HAP-1 (cell line): ENCODE measurements around the gene B3GALT5.

ENCODE experiments used
- DNase-seq, 2 experiments: peaks; one replicate each; pipeline ENCODE4 v3.0.0-alpha.2; 2016 to 2020; ENCODE audit warnings: low spot score in 2 of 2
- H3K27me3 ChIP-seq: fragments of 250-450 bp; sonication (Bioruptor Pico); 2 replicates; pipeline ENCODE4 v1.5.1; 2020; ENCODE audit warnings: low read depth, mild to moderate bottlenecking, moderate library complexity
- H3K36me3 ChIP-seq: fragments of 250-450 bp; sonication (Bioruptor Pico); replicated peaks from 2 replicates; pipeline ENCODE4 v1.5.1; 2020; ENCODE audit warnings: mild to moderate bottlenecking
- H3K4me1 ChIP-seq: fragments of 250-450 bp; sonication (Bioruptor Pico); 2 replicates; pipeline ENCODE4 v1.5.1; 2020; ENCODE audit warnings: mild to moderate bottlenecking
- H3K4me3 ChIP-seq: fragments of 250-450 bp; sonication (Bioruptor Pico); 2 replicates; pipeline ENCODE4 v1.5.1; 2020; ENCODE audit warnings: mild to moderate bottlenecking, moderate library complexity
- H3K9me3 ChIP-seq: fragments of 250-450 bp; sonication (Bioruptor Pico); 2 replicates; pipeline ENCODE4 v1.5.1; 2020; ENCODE audit warnings: mild to moderate bottlenecking, moderate library complexity
- in situ Hi-C: fragments of 300-500 bp; cut with MboI; formaldehyde crosslinking; loops from 3 replicates; pipeline ENCODE4 v1.14.3; 2020; ENCODE audit warnings: low sequenced_read_pairs, inconsistent platforms, mixed read lengths

B3GALT5 gene

DNA sequence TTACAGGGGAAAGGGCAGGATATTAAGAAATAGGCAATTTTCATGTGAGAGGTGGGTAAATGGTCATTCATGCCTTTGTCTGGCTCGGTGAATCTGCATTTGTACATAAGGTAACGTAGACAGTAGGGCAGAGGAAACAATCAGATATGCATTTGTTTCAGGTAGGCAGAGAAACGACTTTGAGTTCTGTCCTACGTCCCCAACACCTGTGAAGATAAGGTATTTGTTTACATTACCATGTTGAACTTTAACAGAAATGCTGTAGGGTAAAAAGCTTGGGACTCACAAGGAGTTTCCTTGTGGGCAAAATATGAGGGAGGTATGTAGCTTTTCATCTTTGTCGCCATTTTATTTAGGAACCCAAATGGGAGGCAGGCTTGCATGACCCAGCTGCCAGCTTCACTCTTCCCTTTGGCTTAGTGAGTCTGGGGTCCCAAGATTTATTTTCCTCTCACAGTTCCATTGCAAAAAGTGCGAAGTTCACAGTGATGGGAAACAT lies 31.4 kb downstream of the B3GALT5 start:
- in situ Hi-C loops = no loop called here
- Histone ChIP-seq H3K4me3 (no peak overlapping the region), H3K4me1 (no peaks in the 10 kb centered on the region), H3K27me3 (no peaks in the 10 kb centered on the region), H3K9me3 (no peaks in the 10 kb centered on the region), H3K36me3 (no peaks in the 10 kb centered on the region)
- DNase-seq = no peak

DNA sequence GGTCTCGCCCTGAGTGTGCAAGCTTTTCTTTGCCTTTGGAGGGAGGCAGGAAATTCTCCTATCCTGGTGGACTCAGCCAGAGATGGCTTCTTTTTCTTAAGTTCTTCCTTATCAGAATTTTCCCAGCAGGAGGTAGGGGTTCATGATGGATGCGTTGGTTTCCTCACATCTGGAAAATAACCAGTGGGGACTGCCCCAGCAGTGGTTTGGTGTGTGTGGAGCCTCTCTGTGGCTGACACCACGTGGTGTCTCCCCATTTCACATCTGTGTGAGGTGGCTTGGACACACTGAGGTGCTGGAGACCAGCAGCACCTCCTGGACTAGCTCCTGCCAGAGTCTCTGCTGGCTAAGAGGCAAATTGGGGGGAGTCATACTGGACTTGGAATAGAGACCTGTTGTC lies 32.6 kb downstream of the B3GALT5 start:
- no peak overlapping the region for H3K4me3 ChIP-seq
- H3K36me3 ChIP-seq = no peaks in the 10 kb centered on the region
- no peaks in the 10 kb centered on the region for H3K27me3 ChIP-seq
- no peaks in the 10 kb centered on the region for H3K9me3 ChIP-seq
- H3K4me1 ChIP-seq = no peaks in the 10 kb centered on the region
- no peak for DNase-seq
- in situ Hi-C loops = no loop called here

DNA sequence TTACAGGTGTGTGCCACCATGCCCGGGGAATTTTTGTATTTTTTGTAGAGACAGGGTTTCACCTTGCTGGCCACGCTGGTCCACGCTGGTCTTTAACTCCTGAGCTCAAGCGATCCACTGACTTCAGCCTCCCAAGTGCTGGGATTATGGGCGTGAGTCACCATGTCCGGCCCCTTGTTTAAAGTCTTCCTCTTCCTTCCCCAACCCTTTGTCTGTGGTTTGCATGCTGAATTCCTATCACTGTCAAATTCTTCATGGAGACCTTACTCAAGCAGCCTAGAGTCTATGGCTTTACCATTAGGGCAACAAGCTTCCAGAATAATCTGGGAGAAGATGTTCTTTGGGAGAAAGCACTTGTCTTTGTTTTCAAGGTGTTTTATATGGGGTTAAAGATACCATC lies 34.7 kb downstream of the B3GALT5 start:
- no peaks in the 10 kb centered on the region for H3K4me1 ChIP-seq
- in situ Hi-C loops = no loop called here
- no peaks in the 10 kb centered on the region; the same call in 1 of the 2 replicates for H3K9me3 ChIP-seq
- H3K36me3 ChIP-seq = no peaks in the 10 kb centered on the region
- DNase-seq = no peak
- no peak overlapping the region for H3K4me3 ChIP-seq
- no peaks in the 10 kb centered on the region for H3K27me3 ChIP-seq

DNA sequence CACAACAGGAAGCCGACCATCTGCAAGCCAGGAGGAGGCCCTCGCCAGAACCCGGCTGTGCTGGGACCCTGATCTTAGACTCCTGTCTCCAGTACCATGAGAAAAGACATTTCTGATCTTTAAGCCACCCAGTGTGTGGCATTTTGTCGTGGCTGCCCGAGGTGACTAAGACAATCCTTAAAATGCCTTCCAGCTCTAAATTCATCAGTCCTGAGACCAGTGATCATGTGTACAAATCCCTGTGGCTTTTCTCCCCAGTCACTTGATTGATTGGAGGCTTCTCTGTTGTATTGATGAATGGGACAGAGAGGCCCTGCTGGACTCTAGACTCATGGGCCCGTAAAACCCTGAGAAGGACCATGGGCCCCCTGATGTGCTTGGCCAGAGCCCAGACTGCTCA lies 36.1 kb downstream of the B3GALT5 start:
- Histone ChIP-seq H3K9me3 (no peaks in the 10 kb centered on the region; the same call in 1 of the 2 replicates), H3K4me1 (no peaks in the 10 kb centered on the region), H3K27me3 (no peaks in the 10 kb centered on the region), H3K4me3 (no peak overlapping the region), H3K36me3 (no peaks in the 10 kb centered on the region)
- in situ Hi-C loops = no loop called here
- DNase-seq = no peak

DNA sequence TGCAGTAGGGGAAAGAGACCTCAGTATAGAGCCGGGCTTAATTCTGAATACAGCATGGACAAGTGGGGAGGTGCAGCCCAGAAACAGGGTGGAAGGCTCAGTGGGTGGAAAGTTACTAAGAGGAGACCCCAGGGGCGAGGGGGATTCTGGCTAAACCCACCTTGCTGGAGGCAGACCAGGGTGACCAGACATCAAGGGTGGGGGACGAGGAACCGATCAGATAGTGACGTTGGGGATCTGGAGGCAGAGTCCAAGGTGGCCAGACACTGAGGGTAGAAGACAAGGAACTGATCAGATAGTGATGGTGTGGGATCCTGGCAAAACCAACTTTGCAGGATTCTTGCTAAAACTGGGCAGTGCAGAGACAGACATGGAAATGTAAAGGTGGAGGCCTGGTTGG lies 36.8 kb downstream of the B3GALT5 start:
- in situ Hi-C loops = no loop called here
- Histone ChIP-seq H3K36me3 (no peaks in the 10 kb centered on the region), H3K4me3 (no peak overlapping the region), H3K9me3 (no peaks in the 10 kb centered on the region; the same call in 1 of the 2 replicates), H3K4me1 (no peaks in the 10 kb centered on the region), H3K27me3 (no peaks in the 10 kb centered on the region)
- DNase-seq = no peak

DNA sequence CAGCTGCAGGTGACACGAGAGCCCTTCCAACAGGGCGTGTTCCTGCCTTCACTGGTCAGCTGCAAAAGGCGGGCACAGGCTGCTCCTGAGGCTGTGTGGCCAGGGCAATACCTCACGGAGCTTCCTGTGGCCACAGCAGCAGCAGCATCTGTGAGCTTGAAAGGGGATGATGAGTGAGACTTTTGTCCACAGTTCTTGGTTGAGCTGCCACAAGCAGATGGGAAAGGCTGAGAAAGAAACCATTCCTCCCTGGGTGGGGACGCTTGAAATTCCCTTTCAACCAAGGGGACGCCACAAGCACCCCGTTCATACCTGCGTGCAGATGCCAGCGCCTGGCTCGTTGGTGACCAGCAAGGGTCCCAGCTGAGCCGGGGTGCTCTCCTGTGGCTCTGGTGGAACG lies 37.6 kb downstream of the B3GALT5 start:
- Histone ChIP-seq H3K4me3 (no peak overlapping the region), H3K9me3 (no peaks in the 10 kb centered on the region; the same call in 1 of the 2 replicates), H3K36me3 (no peaks in the 10 kb centered on the region), H3K4me1 (no peaks in the 10 kb centered on the region), H3K27me3 (no peaks in the 10 kb centered on the region)
- in situ Hi-C loops = no loop called here
- no peak for DNase-seq

DNA sequence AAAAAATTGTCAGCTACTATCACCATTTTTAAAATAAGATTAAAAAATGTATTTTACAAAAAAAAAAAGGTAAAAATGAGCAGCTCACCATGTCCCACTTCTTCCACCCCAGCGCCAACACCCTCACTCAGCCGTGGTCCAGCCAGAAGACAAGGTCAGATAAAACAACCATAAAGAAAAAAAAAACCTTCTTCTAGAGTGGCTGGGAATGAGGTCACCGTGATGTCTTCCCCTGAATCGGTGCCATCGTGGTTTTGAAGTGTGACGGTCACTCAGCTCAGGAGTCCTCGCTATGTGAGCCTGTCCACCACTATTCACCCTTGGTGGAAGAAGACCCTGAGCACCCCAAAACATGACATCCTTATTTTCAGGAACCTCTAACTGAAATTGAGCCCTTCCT lies 38.1 kb downstream of the B3GALT5 start:
- H3K9me3 ChIP-seq = no peaks in the 10 kb centered on the region; the same call in 1 of the 2 replicates
- in situ Hi-C loops = no loop called here
- no peak for DNase-seq

DNA sequence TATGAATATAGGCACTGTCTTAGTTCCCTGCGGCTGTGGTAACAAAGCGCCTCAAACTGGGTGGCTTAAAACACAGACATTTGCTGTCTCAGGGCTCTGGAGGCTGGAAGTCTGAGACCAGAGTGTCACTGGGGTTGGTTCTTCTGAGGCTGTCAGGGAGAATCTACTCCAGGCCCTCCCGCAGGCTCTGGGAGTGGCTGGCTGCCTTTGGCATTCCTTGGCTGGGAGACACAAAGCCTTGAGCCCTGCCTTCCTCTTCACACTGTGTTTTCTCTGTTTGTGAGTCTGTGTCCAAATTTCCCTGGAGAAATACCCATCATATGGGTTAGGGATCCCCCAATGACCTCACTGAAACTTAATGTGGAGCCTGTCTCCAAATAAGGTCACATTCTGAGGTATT lies 38.5 kb downstream of the B3GALT5 start:
- Histone ChIP-seq H3K4me1 (no peaks in the 10 kb centered on the region), H3K9me3 (no peaks in the 10 kb centered on the region; the same call in 1 of the 2 replicates), H3K4me3 (no peak overlapping the region), H3K36me3 (no peaks in the 10 kb centered on the region), H3K27me3 (no peaks in the 10 kb centered on the region)
- in situ Hi-C loops = no loop called here
- DNase-seq = no peak

More for the DNA sequence above, 38.1 kb downstream of the B3GALT5 start:
- H3K4me3 ChIP-seq = no peak overlapping the region
- H3K36me3 ChIP-seq = no peaks in the 10 kb centered on the region
- H3K27me3 ChIP-seq = no peaks in the 10 kb centered on the region
- no peaks in the 10 kb centered on the region for H3K4me1 ChIP-seq

DNA sequence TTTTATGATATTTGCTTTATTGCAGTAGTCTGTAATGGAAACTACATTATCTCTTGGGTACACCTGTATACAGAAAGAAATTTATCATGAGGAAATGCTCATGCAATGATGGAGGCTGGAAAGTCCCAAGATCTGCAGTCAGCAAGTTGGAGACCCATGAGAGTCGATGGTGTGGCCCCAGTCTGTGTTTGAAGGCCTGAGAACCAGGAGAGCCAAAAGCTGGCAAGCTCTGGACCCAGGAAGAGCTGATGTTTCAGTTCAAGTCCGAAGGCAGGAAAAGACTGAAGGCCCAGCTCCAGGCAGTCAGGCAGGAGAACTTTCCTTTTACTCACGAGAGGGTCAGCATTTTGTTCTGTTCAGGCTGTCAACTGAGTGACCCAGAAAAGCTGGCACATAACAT lies 42.2 kb downstream of the B3GALT5 start:
- H3K36me3 ChIP-seq = no peaks in the 10 kb centered on the region
- no peak for DNase-seq
- in situ Hi-C loops = no loop called here
- no peaks in the 10 kb centered on the region for H3K4me1 ChIP-seq
- no peaks in the 10 kb centered on the region; the same call in 1 of the 2 replicates for H3K9me3 ChIP-seq
- H3K4me3 ChIP-seq = no peak overlapping the region
- H3K27me3 ChIP-seq = no peaks in the 10 kb centered on the region

DNA sequence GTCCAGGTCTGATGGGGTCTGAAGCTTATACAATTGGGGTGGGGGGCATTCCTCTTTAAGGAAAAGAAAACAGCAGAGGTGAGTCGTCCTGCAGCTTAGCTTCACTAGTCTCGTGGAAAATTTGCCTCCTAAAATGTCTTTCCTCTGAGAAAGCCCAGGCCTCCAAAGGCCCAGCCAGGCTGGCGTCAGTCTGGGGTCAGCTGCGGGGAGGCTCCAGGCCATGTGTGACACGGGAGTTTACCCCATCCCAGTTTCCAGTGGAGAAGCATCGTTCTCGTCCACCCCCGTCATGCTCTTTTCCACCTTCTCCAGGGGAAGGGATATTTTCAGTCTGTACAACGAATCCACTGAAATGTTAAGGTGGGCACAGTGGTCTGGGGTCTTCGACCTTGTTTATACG lies 42.8 kb downstream of the B3GALT5 start:
- no peaks in the 10 kb centered on the region for H3K27me3 ChIP-seq
- H3K9me3 ChIP-seq = no peaks in the 10 kb centered on the region; the same call in 1 of the 2 replicates

DNA sequence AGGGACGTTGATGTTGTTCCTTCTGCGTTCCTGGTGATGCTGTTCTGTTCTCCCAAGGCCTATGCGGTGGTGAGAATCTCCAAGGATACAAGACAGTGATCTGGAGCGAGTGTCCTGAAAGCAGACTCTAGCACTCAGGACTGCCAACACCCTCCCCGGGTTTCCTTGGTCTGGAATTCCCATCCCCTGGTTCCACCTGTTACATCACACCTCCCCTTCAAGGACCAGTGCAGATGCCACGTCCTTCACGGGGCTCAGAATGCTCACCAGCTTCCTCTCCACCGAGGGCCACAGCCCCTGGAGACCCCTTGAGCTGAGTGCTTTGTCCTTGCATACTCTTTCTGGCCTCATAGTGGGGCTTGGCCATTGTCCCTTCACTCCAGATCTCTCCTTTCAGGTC lies 43.5 kb downstream of the B3GALT5 start:
- Histone ChIP-seq H3K27me3 (no peaks in the 10 kb centered on the region), H3K9me3 (no peaks in the 10 kb centered on the region; the same call in 1 of the 2 replicates), H3K36me3 (no peaks in the 10 kb centered on the region), H3K4me1 (no peaks in the 10 kb centered on the region), H3K4me3 (no peak overlapping the region)
- no peak for DNase-seq
- in situ Hi-C loops = no loop called here

More for the DNA sequence above, 42.8 kb downstream of the B3GALT5 start:
- DNase-seq = no peak
- no peak overlapping the region for H3K4me3 ChIP-seq
- no peaks in the 10 kb centered on the region for H3K4me1 ChIP-seq
- in situ Hi-C loops = no loop called here
- no peaks in the 10 kb centered on the region for H3K36me3 ChIP-seq

DNA sequence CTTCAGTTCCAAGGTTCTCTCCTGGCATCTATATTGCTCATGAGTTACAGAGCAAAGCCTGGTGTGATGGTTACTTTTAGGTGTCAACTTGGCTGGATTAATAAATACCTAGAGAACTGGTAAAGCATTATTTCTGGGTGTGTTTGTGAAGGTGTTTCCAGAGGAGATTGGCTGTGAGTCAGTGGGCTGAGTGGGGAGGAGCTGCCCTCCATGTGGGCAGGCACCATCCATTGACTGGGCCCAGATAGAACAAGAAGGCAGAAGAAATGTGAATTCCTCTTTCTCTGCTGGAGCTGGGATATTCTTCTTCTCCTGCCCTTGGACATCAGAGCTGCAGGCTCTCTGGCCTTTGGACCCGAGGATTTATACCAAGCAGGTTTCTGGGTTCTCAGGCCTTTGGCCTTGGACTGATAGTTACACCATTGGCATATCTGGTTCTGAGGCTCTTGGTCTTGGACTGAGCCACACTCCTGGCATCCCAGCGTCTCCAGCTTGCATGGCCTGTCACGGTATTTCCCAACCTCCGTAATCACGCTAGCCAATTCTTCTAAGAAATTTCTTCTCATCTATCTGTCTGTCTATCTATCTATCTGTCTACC lies 44.5 kb downstream of the B3GALT5 start:
- no peak overlapping the region for H3K4me3 ChIP-seq
- in situ Hi-C loops = no loop called here
- H3K9me3 ChIP-seq = no peaks in the 10 kb centered on the region
- no peak for DNase-seq
- no peaks in the 10 kb centered on the region for H3K27me3 ChIP-seq
- no peaks in the 10 kb centered on the region for H3K4me1 ChIP-seq
- no peaks in the 10 kb centered on the region for H3K36me3 ChIP-seq

DNA sequence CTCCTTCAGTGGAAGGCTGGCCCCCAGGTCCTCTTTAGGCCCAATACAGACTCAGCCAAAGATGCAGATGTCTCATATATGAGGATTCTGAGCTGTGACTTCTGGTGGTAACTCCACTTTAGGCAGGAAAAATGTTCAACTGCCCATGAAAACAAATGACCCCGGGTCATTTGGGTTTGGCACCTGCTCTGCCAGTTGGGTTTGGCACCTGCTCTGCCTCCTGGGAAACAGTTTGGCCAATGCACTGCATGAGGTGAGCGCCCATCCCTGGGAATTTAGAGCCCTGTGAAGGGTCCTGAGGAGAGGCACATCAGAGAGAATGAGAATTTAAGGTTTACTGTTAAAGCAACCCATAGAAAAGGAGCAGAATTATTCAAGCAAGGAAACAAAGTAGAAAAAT lies 45.3 kb downstream of the B3GALT5 start:
- Histone ChIP-seq H3K36me3 (no peaks in the 10 kb centered on the region), H3K4me1 (no peaks in the 10 kb centered on the region), H3K9me3 (no peaks in the 10 kb centered on the region), H3K4me3 (no peak overlapping the region), H3K27me3 (no peaks in the 10 kb centered on the region)
- in situ Hi-C loops = no loop called here
- no peak for DNase-seq

DNA sequence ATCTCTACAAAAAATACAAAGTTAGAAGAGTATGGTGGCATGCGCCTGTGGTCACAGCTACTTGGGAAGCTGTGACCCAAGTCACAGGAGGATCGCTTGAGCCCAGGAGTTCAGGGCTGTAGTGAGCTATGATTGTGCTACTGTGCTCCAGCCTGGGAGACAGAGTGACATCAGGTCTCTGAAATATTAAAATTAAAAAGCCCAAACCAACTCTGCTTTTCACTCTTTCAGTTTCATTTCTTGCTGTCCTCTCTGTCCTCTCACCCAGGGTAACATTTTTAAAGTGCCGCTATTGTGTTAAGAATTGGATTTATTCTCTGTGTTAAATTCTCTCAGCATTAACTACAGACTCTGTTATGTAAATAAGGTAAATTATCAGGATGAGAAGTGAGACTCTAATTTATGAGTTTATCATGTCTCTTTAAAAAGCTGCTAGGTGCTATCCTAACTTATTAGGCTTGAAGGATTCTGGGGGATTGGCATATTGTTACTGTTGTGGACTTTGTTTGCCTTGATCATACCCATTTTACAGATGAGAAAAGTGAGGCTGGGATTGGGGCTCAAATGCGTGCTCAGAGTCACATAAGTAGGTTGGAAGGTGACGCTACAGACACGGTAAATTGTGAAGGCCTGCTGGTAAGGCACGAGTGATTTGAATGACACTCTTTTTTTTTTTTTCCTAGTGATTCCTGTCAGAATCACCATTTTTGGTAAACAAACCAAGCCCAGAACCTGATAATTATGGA lies 46.5 kb downstream of the B3GALT5 start:
- no peaks in the 10 kb centered on the region for H3K36me3 ChIP-seq

More for the DNA sequence above, 46.5 kb downstream of the B3GALT5 start:
- in situ Hi-C loops = no loop called here
- DNase-seq = no peak
- H3K27me3 ChIP-seq = no peaks in the 10 kb centered on the region
- H3K9me3 ChIP-seq = no peaks in the 10 kb centered on the region
- no peaks in the 10 kb centered on the region for H3K4me1 ChIP-seq
- H3K4me3 ChIP-seq = no peak overlapping the region
